ENCODE data around the gene FOXL2.

DNA sequence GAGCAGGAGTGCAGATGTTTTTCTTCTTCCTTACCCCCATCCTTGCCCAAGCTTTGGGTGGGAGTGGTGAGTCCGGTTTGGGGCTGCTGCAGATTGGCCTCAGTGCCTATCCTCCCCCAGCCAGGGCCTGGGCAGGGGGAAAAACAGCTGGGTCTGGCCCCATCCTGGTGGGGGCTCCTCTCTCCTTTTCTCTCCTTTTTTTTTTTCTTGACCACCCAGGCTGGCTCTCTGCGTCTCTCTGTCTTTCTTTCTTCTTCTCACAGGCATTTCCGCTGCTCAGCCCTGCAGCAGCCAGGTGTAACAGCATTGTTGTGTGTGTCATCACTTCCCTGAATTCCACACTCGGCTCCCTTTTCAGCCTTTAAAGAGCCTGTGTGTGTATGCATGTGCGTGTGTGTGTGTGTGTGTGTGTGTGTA lies 2.1 kb upstream of the FOXL2 start:
- TF ChIP-seq POLR2A (IDR thresholded peaks at IDR 0.05) (no peak), EP300 (IDR thresholded peaks at IDR 0.05; ENCODE audit: low read depth) (no peak)
